Activated T-helper 2 cell treated with anti-CD3 and anti-CD28 coated beads, Interferon-gamma antibody, Interleukin-2, Interleukin-4, amounts not matched to agents 10 μg/mL and 5 μg/mL and 100 μg/mL, durations not matched to agents 14 hours and 24 hours and 36 hours (primary cell): Measurements from ENCODE around the gene CYP2W1. TPM values are rescaled to one million over a fixed set of nuclear protein-coding genes. Genes with fewer than 3 reads are reported as not detected.

Source experiments
- DNase-seq: peaks from one replicate; pipeline ENCODE4 v3.0.0; 2021; ENCODE audit warnings: low spot score
- H3K27ac Mint-ChIP-seq: one replicate; pipeline ENCODE4 v1.8.0; 2021; ENCODE audit warnings: mixed read lengths
- H3K27me3 Mint-ChIP-seq: one replicate; pipeline ENCODE4 v1.8.0; 2021; ENCODE audit warnings: low read depth, mixed read lengths
- H3K36me3 Mint-ChIP-seq: one replicate; pipeline ENCODE4 v1.8.0; 2021; ENCODE audit warnings: low read depth, mixed read lengths
- H3K4me1 Mint-ChIP-seq: one replicate; pipeline ENCODE4 v1.8.0; 2021; ENCODE audit warnings: low read depth, mixed read lengths
- H3K4me3 Mint-ChIP-seq: one replicate; pipeline ENCODE4 v1.8.0; 2021; ENCODE audit warnings: low read depth, mild to moderate bottlenecking, moderate library complexity, mixed read lengths
- H3K9me3 Mint-ChIP-seq: one replicate; pipeline ENCODE4 v1.8.0; 2021; ENCODE audit warnings: mixed read lengths
- intact Hi-C: fragments of 100-400 bp; cut with micrococcal nuclease; formaldehyde crosslinking; loops from one replicate; pipeline ENCODE4 v1.15.1; 2023
- total RNA-seq: library from RNA; stranded (reverse); gene quantifications from 2 replicates; pipeline ENCODE4 v1.2.3, GENCODE V29; 2022

The CYP2W1 gene
- total RNA-seq, 1 donor from 2014 or later: not detected

DNA sequence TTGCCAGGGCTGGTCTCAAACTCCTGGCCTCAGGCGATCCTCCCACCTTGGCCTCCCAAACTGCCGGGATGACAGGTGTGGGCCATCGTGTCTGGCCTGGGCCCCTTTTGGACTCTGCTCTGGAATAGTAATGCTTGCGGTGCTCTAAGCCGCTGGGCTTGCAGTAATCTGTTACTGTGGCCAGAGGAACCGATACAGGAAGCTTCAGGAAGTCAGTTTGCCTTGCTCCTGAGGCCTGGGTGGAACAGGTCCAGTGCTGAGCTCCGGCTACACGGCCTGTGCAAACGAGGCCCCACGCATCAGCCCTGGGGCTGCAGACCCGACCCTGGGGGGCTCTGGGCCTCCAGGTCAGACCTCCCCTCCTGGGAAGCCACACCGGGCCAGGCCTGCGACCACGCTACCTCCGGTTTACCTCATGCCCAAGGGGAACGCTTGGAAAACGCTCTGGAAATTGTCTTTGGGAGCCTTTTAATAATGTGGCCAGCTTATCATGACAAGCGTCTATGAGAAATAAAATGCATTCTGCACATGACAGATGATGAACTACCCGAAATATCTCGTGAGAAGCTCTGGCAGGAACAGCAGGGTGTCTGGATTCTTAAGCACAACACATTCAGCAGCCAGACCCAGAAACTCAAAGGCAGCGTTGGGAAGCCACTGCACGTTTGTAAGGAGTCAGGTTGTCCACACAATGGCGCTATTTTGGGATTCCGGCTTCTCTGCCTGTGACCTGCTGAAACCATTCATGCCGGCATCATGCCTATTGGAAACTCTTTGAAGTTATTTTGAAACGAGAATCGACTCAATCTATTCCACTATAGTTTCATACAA is 18.4 kb upstream of the CYP2W1 start:
- Mint-ChIP-seq H3K4me1 (peaks cover 2% of the 10 kb centered on the region), H3K27ac (no peak overlapping the region), H3K27me3 (peaks cover 2% of the 10 kb centered on the region), H3K9me3 (no peaks in the 10 kb centered on the region), H3K36me3 (peaks cover 24% of the 10 kb centered on the region), H3K4me3 (no peak overlapping the region)
- no peak for DNase-seq
- intact Hi-C loops: no loop called here

DNA sequence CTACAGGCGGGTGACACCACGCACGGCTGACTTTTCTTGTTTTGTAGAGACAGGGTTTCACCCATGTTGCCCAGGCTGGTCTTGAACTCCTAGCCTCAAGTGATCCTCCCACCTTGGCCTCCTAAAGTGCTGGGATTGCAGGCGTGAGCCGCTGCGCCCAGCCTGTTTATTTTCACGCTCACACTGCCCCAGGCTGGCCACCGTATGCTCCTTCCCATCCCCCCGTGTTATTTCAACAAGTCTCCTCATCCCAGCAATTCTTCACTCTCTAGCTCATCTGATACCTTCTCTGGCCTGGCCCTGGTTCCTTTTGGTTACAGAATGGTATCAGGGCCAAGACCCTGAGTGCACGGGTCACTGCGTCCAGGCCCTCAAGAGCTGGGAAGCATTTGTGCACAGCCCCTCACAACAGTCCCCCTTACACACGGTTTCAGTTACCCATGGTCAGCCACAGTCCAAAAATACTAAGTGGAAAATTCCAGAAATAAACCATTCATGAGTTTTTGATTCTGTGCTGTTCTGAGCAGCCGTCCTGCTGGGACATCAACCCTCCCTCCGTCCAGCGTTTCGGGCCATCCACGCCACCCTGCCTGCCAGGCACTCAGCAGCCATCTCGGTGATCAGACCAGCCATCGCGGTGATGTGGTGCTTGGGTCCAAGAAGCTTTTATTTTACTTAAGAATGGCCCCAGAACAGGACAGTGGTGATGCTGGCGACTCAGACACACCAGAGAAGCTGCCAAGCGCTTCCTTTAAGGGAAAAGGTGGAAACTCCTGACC is 16.5 kb upstream of the CYP2W1 start:
- Mint-ChIP-seq H3K27me3 (peaks cover 2% of the 10 kb centered on the region), H3K9me3 (no peaks in the 10 kb centered on the region), H3K4me1 (peaks cover 6% of the 10 kb centered on the region), H3K36me3 (peaks cover 35% of the 10 kb centered on the region), H3K27ac (no peak overlapping the region), H3K4me3 (no peak overlapping the region)
- intact Hi-C loops: no loop called here
- DNase-seq: no peak

DNA sequence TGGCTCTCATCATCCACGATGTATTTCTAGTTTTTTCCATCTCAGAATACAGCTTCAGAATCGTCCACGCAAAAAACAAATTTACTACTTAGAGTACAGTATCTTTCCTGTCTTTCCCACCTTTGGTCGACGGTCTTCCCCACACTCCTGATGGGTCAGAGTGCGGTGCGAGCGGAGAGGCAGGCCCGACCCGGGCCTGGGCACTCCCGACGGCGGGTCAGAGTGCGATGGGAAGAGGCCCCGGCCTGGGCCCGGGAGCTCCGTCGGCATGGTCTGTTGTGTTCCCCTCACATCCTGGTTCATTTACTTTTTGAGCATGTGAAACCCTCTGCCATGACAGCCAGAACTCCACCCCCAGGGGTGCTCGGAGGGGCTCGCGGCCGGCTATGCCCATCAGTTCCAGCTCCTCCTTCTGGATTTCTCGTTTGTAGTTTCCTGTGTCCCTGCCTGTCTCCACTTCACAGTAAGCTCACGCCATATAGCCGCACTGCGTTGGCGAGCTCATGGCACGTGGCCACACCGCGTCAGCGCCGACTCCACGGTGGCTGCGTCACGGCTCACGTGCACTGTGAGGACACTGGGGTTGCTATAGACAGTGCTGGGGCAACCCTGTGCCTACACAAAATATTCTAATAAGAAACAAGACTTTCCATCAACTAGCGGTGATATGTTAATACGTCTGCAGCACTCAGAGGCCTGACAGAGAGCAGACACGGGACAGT is 15.5 kb upstream of the CYP2W1 start:
- DNase-seq: no peak
- intact Hi-C loops: no loop called here
- no peaks in the 10 kb centered on the region for H3K9me3 Mint-ChIP-seq
- H3K36me3 Mint-ChIP-seq: peaks cover 43% of the 10 kb centered on the region
- peaks cover 6% of the 10 kb centered on the region for H3K4me1 Mint-ChIP-seq
- peaks cover 2% of the 10 kb centered on the region for H3K27me3 Mint-ChIP-seq
- no peak overlapping the region for H3K27ac Mint-ChIP-seq
- no peak overlapping the region for H3K4me3 Mint-ChIP-seq

- H3K36me3 Mint-ChIP-seq: peaks cover 52% of the 10 kb centered on the region
- intact Hi-C loops: no loop called here
- DNase-seq: no peak
- H3K27me3 Mint-ChIP-seq: peaks cover 2% of the 10 kb centered on the region
- no peak overlapping the region for H3K4me3 Mint-ChIP-seq
- no peak overlapping the region for H3K27ac Mint-ChIP-seq
- H3K9me3 Mint-ChIP-seq: no peaks in the 10 kb centered on the region
- H3K4me1 Mint-ChIP-seq: peaks cover 12% of the 10 kb centered on the region
Observed at GRCh38 chr7:968205-969105, 14.5 kb upstream of the CYP2W1 start.

- peaks cover 12% of the 10 kb centered on the region for H3K4me1 Mint-ChIP-seq
- H3K27me3 Mint-ChIP-seq: no peaks in the 10 kb centered on the region
- peaks cover 55% of the 10 kb centered on the region for H3K36me3 Mint-ChIP-seq
- intact Hi-C loops: no loop called here
- H3K4me3 Mint-ChIP-seq: no peak overlapping the region
- no peaks in the 10 kb centered on the region for H3K9me3 Mint-ChIP-seq
- no peak overlapping the region for H3K27ac Mint-ChIP-seq
- no peak for DNase-seq
Observed at GRCh38 chr7:969403-969802, 13.6 kb upstream of the CYP2W1 start.

- Mint-ChIP-seq H3K27me3 (no peaks in the 10 kb centered on the region), H3K9me3 (no peaks in the 10 kb centered on the region), H3K36me3 (peaks cover 60% of the 10 kb centered on the region), H3K4me3 (no peak overlapping the region), H3K4me1 (peaks cover 12% of the 10 kb centered on the region), H3K27ac (peak overlapping the region; percentile 17)
- intact Hi-C loops: no loop called here
- no peak for DNase-seq
Observed at GRCh38 chr7:970744-971143, 12.2 kb upstream of the CYP2W1 start.

- no peak overlapping the region for H3K4me3 Mint-ChIP-seq
Observed at GRCh38 chr7:972110-972509, 10.9 kb upstream of the CYP2W1 start.

GRCh38 chr7:972676-973309 is 10.2 kb upstream of the CYP2W1 start:
- peaks cover 12% of the 10 kb centered on the region for H3K4me1 Mint-ChIP-seq
- no peaks in the 10 kb centered on the region for H3K27me3 Mint-ChIP-seq
- peaks cover 47% of the 10 kb centered on the region for H3K36me3 Mint-ChIP-seq
- peak overlapping the region; percentile 60 for H3K4me3 Mint-ChIP-seq
- intact Hi-C loops: no loop called here
- no peak overlapping the region for H3K27ac Mint-ChIP-seq
- no peak for DNase-seq
- H3K9me3 Mint-ChIP-seq: no peaks in the 10 kb centered on the region

More at GRCh38 chr7:972110-972509, 10.9 kb upstream of the CYP2W1 start:
- DNase-seq: no peak
- H3K4me1 Mint-ChIP-seq: peaks cover 12% of the 10 kb centered on the region
- H3K36me3 Mint-ChIP-seq: peaks cover 54% of the 10 kb centered on the region
- H3K27ac Mint-ChIP-seq: no peak overlapping the region
- H3K9me3 Mint-ChIP-seq: no peaks in the 10 kb centered on the region
- intact Hi-C loops: no loop called here
- H3K27me3 Mint-ChIP-seq: no peaks in the 10 kb centered on the region

DNA sequence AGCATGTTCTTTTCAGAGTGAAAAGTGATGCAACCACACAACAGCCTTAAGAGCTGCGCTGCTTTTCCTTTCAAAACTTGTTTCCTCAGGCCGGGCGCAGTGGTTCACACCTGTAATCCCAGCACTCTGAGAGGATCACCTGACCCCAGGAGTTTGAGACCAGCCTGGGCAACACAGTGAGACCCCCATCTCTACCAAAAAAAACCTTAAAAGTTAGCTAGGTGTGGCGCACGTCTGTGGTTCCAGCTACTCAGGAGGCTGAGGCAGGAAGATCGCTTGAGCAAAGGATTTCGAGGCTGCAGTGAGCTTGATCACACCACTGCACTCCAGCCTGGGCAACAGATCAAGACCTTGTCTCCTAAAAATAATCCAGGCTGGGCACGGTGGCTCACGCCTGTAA is 9.7 kb upstream of the CYP2W1 start:
- Mint-ChIP-seq H3K36me3 (peaks cover 42% of the 10 kb centered on the region), H3K4me1 (peaks cover 12% of the 10 kb centered on the region), H3K9me3 (no peaks in the 10 kb centered on the region), H3K4me3 (peak overlapping the region; percentile 60), H3K27ac (no peak overlapping the region), H3K27me3 (no peaks in the 10 kb centered on the region)
- intact Hi-C loops: no loop called here
- no peak for DNase-seq

DNA sequence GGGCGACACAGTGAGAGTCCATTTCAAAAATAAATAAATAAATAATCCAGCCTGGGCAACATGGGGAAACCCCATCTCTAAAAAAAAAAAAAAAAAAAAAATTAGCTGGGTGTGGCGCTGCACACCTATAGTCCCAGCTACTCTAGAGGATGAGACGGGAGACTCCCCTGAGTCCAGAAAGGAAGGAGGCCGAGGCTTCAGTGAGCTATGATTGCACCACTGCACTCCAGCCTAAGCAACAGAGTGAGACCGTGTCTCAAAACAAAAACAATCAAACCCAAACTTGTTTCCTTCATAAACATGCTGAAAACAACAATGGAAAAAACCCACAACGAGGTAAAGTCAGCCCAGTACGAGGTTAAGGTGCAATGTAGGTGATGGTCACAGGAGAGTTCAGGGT is 8.8 kb upstream of the CYP2W1 start:
- DNase-seq: no peak

GRCh38 chr7:974820-975681 is 7.9 kb upstream of the CYP2W1 start, which contains the start of gene COX19:
TSS of gene COX19 (minus strand) at chr7:975549. CDS start at chr7:975509, 40 bp downstream.
- intact Hi-C loops: loop anchor here (1.0 to 5.0 kb wide), 3 partner anchors 44 to 72 kb away; no protein-coding TSS in a partner anchor
- H3K4me3 Mint-ChIP-seq: peak within 1 kb of the TSS; percentile 92
- H3K27me3 Mint-ChIP-seq: no peaks in the 10 kb centered on the region
- H3K27ac Mint-ChIP-seq: peak within 1 kb of the TSS; percentile 93
- peak; percentile 85 for DNase-seq
- H3K36me3 Mint-ChIP-seq: peaks cover 35% of the 10 kb centered on the region
- peaks cover 12% of the 10 kb centered on the region for H3K4me1 Mint-ChIP-seq
- H3K9me3 Mint-ChIP-seq: no peaks in the 10 kb centered on the region

More for the DNA sequence above, 8.8 kb upstream of the CYP2W1 start:
- Mint-ChIP-seq H3K9me3 (no peaks in the 10 kb centered on the region), H3K27me3 (no peaks in the 10 kb centered on the region), H3K4me1 (peaks cover 12% of the 10 kb centered on the region), H3K36me3 (peaks cover 36% of the 10 kb centered on the region), H3K27ac (peak overlapping the region; percentile 93), H3K4me3 (peak overlapping the region; percentile 92)
- intact Hi-C loops: loop anchor here (2.0 kb wide), 1 partner anchor 43 kb away; no protein-coding TSS in a partner anchor
